ENCODE data around the gene MMP17. TPM values are rescaled to one million over a fixed set of nuclear protein-coding genes. Genes with fewer than 3 reads are reported as not detected.
"Not testable (repeated sequence)": the region's sequence is repeated elsewhere in the genome, so short reads cannot be mapped to it uniquely, and the experiment has no call there.

The MMP17 gene
- total RNA-seq, 1 experiment from 2014 or later = 12.6 TPM

GRCh38 chr12:131882804-131883520 is 54.8 kb downstream of the MMP17 start:
- Histone ChIP-seq H3K27me3 (replicated peaks; ENCODE audit: insufficient read depth, low read depth, low read length, poor library complexity) (no peaks in the 10 kb centered on the region), H3K36me3 (ENCODE audit: insufficient read depth, low read length, poor library complexity, severe bottlenecking) (no peaks in the 10 kb centered on the region), H3K4me1 (ENCODE audit: insufficient read depth, low read length, poor library complexity, severe bottlenecking) (no peaks in the 10 kb centered on the region), H3K27ac (ENCODE audit: low read depth, low read length, poor library complexity, severe bottlenecking) (no peak overlapping the region), H3K9me3 (ENCODE audit: low read depth, low read length, poor library complexity, severe bottlenecking) (no peaks in the 10 kb centered on the region), H3K4me3 (ENCODE audit: low read depth, low read length, poor library complexity, severe bottlenecking) (no peak overlapping the region)
- ChIA-PET CTCF (interaction anchor here (0.6 to 1.2 kb wide), 2 partner anchors 19 to 124 kb away, joined by 3 read pairs; no protein-coding TSS in a partner anchor), POLR2A (ENCODE audit: low non-redundant PET) (no interaction called here)
- BruUV-seq (replicated peaks) = no TSS peak
- no peak for DNase-seq (ENCODE audit: low spot score)
- no peak for TF ChIP-seq EZH2 (IDR thresholded peaks at IDR 0.05; ENCODE audit: borderline replicate concordance, low read depth, low read length, poor library complexity, severe bottlenecking)
- TF ChIP-seq, protein P1, sequence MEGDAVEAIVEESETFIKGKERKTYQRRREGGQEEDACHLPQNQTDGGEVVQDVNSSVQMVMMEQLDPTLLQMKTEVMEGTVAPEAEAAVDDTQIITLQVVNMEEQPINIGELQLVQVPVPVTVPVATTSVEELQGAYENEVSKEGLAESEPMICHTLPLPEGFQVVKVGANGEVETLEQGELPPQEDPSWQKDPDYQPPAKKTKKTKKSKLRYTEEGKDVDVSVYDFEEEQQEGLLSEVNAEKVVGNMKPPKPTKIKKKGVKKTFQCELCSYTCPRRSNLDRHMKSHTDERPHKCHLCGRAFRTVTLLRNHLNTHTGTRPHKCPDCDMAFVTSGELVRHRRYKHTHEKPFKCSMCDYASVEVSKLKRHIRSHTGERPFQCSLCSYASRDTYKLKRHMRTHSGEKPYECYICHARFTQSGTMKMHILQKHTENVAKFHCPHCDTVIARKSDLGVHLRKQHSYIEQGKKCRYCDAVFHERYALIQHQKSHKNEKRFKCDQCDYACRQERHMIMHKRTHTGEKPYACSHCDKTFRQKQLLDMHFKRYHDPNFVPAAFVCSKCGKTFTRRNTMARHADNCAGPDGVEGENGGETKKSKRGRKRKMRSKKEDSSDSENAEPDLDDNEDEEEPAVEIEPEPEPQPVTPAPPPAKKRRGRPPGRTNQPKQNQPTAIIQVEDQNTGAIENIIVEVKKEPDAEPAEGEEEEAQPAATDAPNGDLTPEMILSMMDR (conservative IDR thresholded peaks at IDR 0.05; ENCODE audit: low read depth, low read length) = no peak
- intact Hi-C loops (cut with micrococcal nuclease; ENCODE audit: unreplicated experiment) = no loop called here

DNA sequence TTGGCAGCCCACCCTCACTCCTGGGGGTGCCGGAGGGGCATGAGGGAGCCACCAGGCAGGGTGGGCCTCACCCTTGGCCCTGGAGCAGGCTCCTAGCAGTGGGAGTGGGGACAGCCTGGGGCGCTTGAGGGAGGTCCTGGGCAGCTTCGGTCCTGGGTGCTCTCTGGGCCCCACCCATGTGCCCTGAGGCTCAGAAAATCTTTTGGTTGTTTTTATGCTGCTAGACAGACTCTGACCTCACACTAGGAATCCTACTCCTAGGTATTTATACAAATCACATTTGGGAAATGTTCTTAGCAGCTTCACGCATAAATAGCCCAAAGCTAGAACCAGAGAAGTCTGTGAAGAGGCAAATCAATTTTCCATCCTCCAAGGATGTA is 55.3 kb downstream of the MMP17 start:
- Histone ChIP-seq H3K27ac (ENCODE audit: low read depth, low read length, poor library complexity, severe bottlenecking) (no peak overlapping the region), H3K4me3 (ENCODE audit: low read depth, low read length, poor library complexity, severe bottlenecking) (no peak overlapping the region), H3K4me1 (ENCODE audit: insufficient read depth, low read length, poor library complexity, severe bottlenecking) (no peaks in the 10 kb centered on the region), H3K27me3 (replicated peaks; ENCODE audit: insufficient read depth, low read depth, low read length, poor library complexity) (no peaks in the 10 kb centered on the region), H3K36me3 (ENCODE audit: insufficient read depth, low read length, poor library complexity, severe bottlenecking) (no peaks in the 10 kb centered on the region), H3K9me3 (ENCODE audit: low read depth, low read length, poor library complexity, severe bottlenecking) (no peaks in the 10 kb centered on the region)
- DNase-seq (ENCODE audit: low spot score) = no peak
- POLR2A ChIA-PET (ENCODE audit: low non-redundant PET) = no interaction called here
- no TSS peak for BruUV-seq (replicated peaks)
- intact Hi-C loops (cut with micrococcal nuclease; ENCODE audit: unreplicated experiment) = no loop called here
- TF ChIP-seq, protein P1 (conservative IDR thresholded peaks at IDR 0.05; ENCODE audit: low read depth, low read length) = no peak
- TF ChIP-seq EZH2 (IDR thresholded peaks at IDR 0.05; ENCODE audit: borderline replicate concordance, low read depth, low read length, poor library complexity, severe bottlenecking) = no peak
- CTCF ChIA-PET = interaction anchor here (0.6 to 1.2 kb wide), 2 partner anchors 20 to 125 kb away, joined by 3 read pairs; no protein-coding TSS in a partner anchor

- H3K36me3 ChIP-seq (ENCODE audit: insufficient read depth, low read length, poor library complexity, severe bottlenecking); BruUV-seq (replicated peaks); H3K27ac ChIP-seq (ENCODE audit: low read depth, low read length, poor library complexity, severe bottlenecking); DNase-seq (ENCODE audit: low spot score); H3K4me1 ChIP-seq (ENCODE audit: insufficient read depth, low read length, poor library complexity, severe bottlenecking); POLR2A ChIA-PET (ENCODE audit: low non-redundant PET); H3K4me3 ChIP-seq (ENCODE audit: low read depth, low read length, poor library complexity, severe bottlenecking); CTCF ChIA-PET; H3K9me3 ChIP-seq (ENCODE audit: low read depth, low read length, poor library complexity, severe bottlenecking); intact Hi-C loops (cut with micrococcal nuclease; ENCODE audit: unreplicated experiment); H3K27me3 ChIP-seq (replicated peaks; ENCODE audit: insufficient read depth, low read depth, low read length, poor library complexity): not testable (repeated sequence)
Measured at GRCh38 chr12:131885076-131885475, 56.9 kb downstream of the MMP17 start.

DNA sequence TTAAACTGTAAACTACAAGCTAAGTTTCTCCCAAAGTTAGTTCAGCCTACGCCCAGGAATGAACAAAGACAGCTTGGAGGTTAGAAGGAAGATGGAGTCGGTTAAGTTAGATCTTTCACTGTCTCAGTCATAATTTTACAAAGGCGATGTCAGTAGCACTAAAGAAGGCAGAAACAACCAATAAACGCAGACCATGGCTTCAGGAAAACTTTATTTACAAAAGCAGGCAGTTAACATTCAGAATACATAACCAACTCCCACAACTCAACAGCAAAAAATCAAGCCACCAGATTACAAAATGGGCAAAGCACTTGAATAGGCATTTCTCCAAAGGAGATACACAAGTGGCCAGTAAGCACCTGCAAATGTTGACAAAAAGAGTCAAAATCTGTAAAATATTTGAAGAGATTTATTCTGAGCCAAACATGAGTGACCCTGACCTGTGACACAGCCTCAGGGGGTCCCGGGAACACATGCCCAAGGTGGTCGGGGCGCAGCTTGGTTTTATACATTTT is 57.4 kb downstream of the MMP17 start:
- no TSS peak for BruUV-seq (replicated peaks)
- ChIA-PET POLR2A (ENCODE audit: low non-redundant PET) (no interaction called here), CTCF (no interaction called here)
- no peaks in the 10 kb centered on the region for H3K4me1 ChIP-seq (ENCODE audit: insufficient read depth, low read length, poor library complexity, severe bottlenecking)
- no peaks in the 10 kb centered on the region for H3K36me3 ChIP-seq (ENCODE audit: insufficient read depth, low read length, poor library complexity, severe bottlenecking)
- H3K27ac ChIP-seq (ENCODE audit: low read depth, low read length, poor library complexity, severe bottlenecking) = no peak overlapping the region
- H3K9me3 ChIP-seq (ENCODE audit: low read depth, low read length, poor library complexity, severe bottlenecking) = no peaks in the 10 kb centered on the region
- H3K27me3 ChIP-seq (replicated peaks; ENCODE audit: insufficient read depth, low read depth, low read length, poor library complexity) = no peaks in the 10 kb centered on the region
- TF ChIP-seq EZH2 (IDR thresholded peaks at IDR 0.05; ENCODE audit: borderline replicate concordance, low read depth, low read length, poor library complexity, severe bottlenecking) = no peak
- TF ChIP-seq, protein P1 (conservative IDR thresholded peaks at IDR 0.05; ENCODE audit: low read depth, low read length) = no peak
- no peak for DNase-seq (ENCODE audit: low spot score)
- intact Hi-C loops (cut with micrococcal nuclease; ENCODE audit: unreplicated experiment) = no loop called here
- no peak overlapping the region for H3K4me3 ChIP-seq (ENCODE audit: low read depth, low read length, poor library complexity, severe bottlenecking)

GRCh38 chr12:131891722-131892121 is 63.5 kb downstream of the MMP17 start:
- POLR2A ChIA-PET (ENCODE audit: low non-redundant PET); DNase-seq (ENCODE audit: low spot score); intact Hi-C loops (cut with micrococcal nuclease; ENCODE audit: unreplicated experiment); H3K27ac ChIP-seq (ENCODE audit: low read depth, low read length, poor library complexity, severe bottlenecking); H3K9me3 ChIP-seq (ENCODE audit: low read depth, low read length, poor library complexity, severe bottlenecking); H3K36me3 ChIP-seq (ENCODE audit: insufficient read depth, low read length, poor library complexity, severe bottlenecking); CTCF ChIA-PET; H3K4me3 ChIP-seq (ENCODE audit: low read depth, low read length, poor library complexity, severe bottlenecking); H3K27me3 ChIP-seq (replicated peaks; ENCODE audit: insufficient read depth, low read depth, low read length, poor library complexity); BruUV-seq (replicated peaks): not testable (repeated sequence)
- peaks cover 12% of the 10 kb centered on the region for H3K4me1 ChIP-seq (ENCODE audit: insufficient read depth, low read length, poor library complexity, severe bottlenecking)
